H1 (cell line): ENCODE data around the gene TP53I3. TPM values are rescaled to one million over a fixed set of nuclear protein-coding genes. Genes with fewer than 3 reads are reported as not detected.

Experiments used
- CTCF ChIA-PET: fragments of 300-600 bp; sonication (Branson Sonifier 250); formaldehyde crosslinking; loops from one replicate; lab custom pipeline; 2021; ENCODE audit not compliant: partially characterized antibody; lab: Charles Lee
- POLR2A ChIA-PET: fragments of 300-600 bp; sonication (Branson Sonifier 250); formaldehyde crosslinking; loops from one replicate; lab custom pipeline; 2021; ENCODE audit warnings: inconsistent platforms; ENCODE audit not compliant: partially characterized antibody; lab: Charles Lee
- DNase-seq, 2 experiments: peaks; one replicate each; pipeline versions ENCODE4 v3.0.0 to v3.0.0-alpha.2; 2010 to 2022; ENCODE audit warnings: low spot score in 2 of 2, low read depth in 1 of 2, mixed read lengths in 1 of 2
- FAIRE-seq: peaks from 2 replicates; lab custom pipeline; 2011; peaks lifted over from hg19 to GRCh38; lab: Jason Lieb, UNC
- H2AFZ ChIP-seq: 2 replicates; pipeline ENCODE4 v1.8.1; 2012; ENCODE audit warnings: low read length, inconsistent platforms
- H2AK5ac ChIP-seq: 2 replicates; pipeline ENCODE4 v1.6.1; 2013; ENCODE audit warnings: low read depth, low read length
- H2BK120ac ChIP-seq: replicated peaks from 2 replicates; pipeline ENCODE3; 2013; ENCODE audit warnings: low read depth, low read length, inconsistent platforms
- H2BK12ac ChIP-seq: 2 replicates; pipeline ENCODE4 v1.6.1; 2013; ENCODE audit warnings: low read depth, low read length
- H2BK15ac ChIP-seq: 2 replicates; pipeline ENCODE4 v1.6.1; 2013; ENCODE audit warnings: low read length
- H2BK20ac ChIP-seq: 2 replicates; pipeline ENCODE4 v1.6.1; 2013; ENCODE audit warnings: low read length
- H2BK5ac ChIP-seq: 2 replicates; pipeline ENCODE4 v1.6.1; 2013; ENCODE audit warnings: low read depth, low read length
- H3K14ac ChIP-seq: 2 replicates; pipeline ENCODE4 v1.6.1; 2013; ENCODE audit warnings: inconsistent platforms; ENCODE audit not compliant: insufficient read length
- H3K18ac ChIP-seq: 2 replicates; pipeline ENCODE4 v1.6.1; 2013; ENCODE audit warnings: low read length; ENCODE audit errors: extremely low read depth
- H3K23ac ChIP-seq: 2 replicates; pipeline ENCODE4 v1.6.1; 2013; ENCODE audit warnings: inconsistent platforms; ENCODE audit not compliant: insufficient read length
- H3K23me2 ChIP-seq: 2 replicates; pipeline ENCODE4 v1.6.1; 2013; ENCODE audit warnings: low read depth, low read length
- H3K27ac ChIP-seq: 2 replicates; pipeline ENCODE4 v1.6.1; 2011; ENCODE audit warnings: low read depth, low read length, inconsistent platforms
- H3K27me3 ChIP-seq, 4 experiments: replicated peaks in 1 of 4; 1 replicate in 1 of 4; 2 replicates in 3 of 4; pipeline versions ENCODE4 v1.6.1 to v1.8.1; 2011 to 2013; ENCODE audit warnings: low read length in 3 of 4, mild to moderate bottlenecking in 3 of 4, inconsistent platforms in 2 of 4, mixed read lengths in 2 of 4, moderate library complexity in 1 of 4; ENCODE audit not compliant: control insufficient read depth in 3 of 4, insufficient read depth in 3 of 4; ENCODE audit errors: extremely low read depth in 1 of 4
- H3K36me3 ChIP-seq, 4 experiments: 2 replicates each; pipeline versions ENCODE4 v1.6.1 to v1.8.1; 2011 to 2013; ENCODE audit warnings: mild to moderate bottlenecking in 4 of 4, low read length in 3 of 4, moderate library complexity in 2 of 4, control low read depth in 1 of 4, inconsistent platforms in 1 of 4; ENCODE audit not compliant: insufficient read depth in 4 of 4, control insufficient read depth in 2 of 4
- H3K4ac ChIP-seq: replicated peaks from 2 replicates; pipeline ENCODE3; 2013; ENCODE audit warnings: low read length, low read depth, mixed read lengths, inconsistent platforms; ENCODE audit not compliant: insufficient read length
- H3K4me1 ChIP-seq, 4 experiments: replicated peaks in 1 of 4; 1 replicate in 1 of 4; 2 replicates in 3 of 4; pipeline versions ENCODE4 v1.6.1 to v1.8.1; 2011 to 2013; ENCODE audit warnings: low read length in 3 of 4, inconsistent platforms in 2 of 4, mixed read lengths in 1 of 4; ENCODE audit not compliant: insufficient read depth in 4 of 4, control insufficient read depth in 3 of 4
- H3K4me2 ChIP-seq, 2 experiments: 2 replicates each; pipeline versions ENCODE4 v1.6.1 to v1.8.1; 2011 to 2013; ENCODE audit warnings: low read depth in 2 of 2, low read length in 2 of 2, control low read depth in 1 of 2, inconsistent platforms in 1 of 2, mild to moderate bottlenecking in 1 of 2; ENCODE audit not compliant: insufficient read depth in 1 of 2
- H3K4me3 ChIP-seq, 4 experiments: fragments of 200-600, 300-600 bp in 1 of 4; sonication (generic), shearing (Covaris generic), sonication (Bioruptor Twin) in 1 of 4; 2 replicates each; pipeline versions ENCODE4 v1.5.1 to v1.8.1; 2011 to 2016; ENCODE audit warnings: low read length in 4 of 4, low read depth in 3 of 4, control low read depth in 2 of 4, inconsistent platforms in 2 of 4, mild to moderate bottlenecking in 2 of 4, mixed read lengths in 1 of 4, moderate library complexity in 1 of 4; ENCODE audit not compliant: insufficient read depth in 2 of 4; ENCODE audit errors: extremely low read depth in 1 of 4
- H3K56ac ChIP-seq: replicated peaks from 2 replicates; pipeline ENCODE3; 2013; ENCODE audit warnings: low read depth, mild to moderate bottlenecking, mixed read lengths, low read length, inconsistent platforms; ENCODE audit not compliant: insufficient read length
- H3K79me1 ChIP-seq: 2 replicates; pipeline ENCODE4 v1.6.1; 2013; ENCODE audit warnings: low read depth, low read length, control low read depth
- H3K79me2 ChIP-seq, 2 experiments: 2 replicates each; pipeline versions ENCODE4 v1.6.1 to v1.8.1; 2012 to 2013; ENCODE audit warnings: low read length in 2 of 2, mild to moderate bottlenecking in 2 of 2, inconsistent platforms in 1 of 2; ENCODE audit not compliant: insufficient read depth in 2 of 2, control insufficient read depth in 1 of 2
- H3K9ac ChIP-seq, 4 experiments: replicated peaks in 1 of 4; 1 replicate in 1 of 4; 2 replicates in 3 of 4; pipeline versions ENCODE4 v1.6.1 to v1.8.1; 2011 to 2013; ENCODE audit warnings: low read depth in 3 of 4, low read length in 3 of 4, control low read depth in 2 of 4, mild to moderate bottlenecking in 2 of 4, moderate library complexity in 2 of 4, inconsistent platforms in 1 of 4; ENCODE audit errors: extremely low read depth in 1 of 4
- H3K9me3 ChIP-seq, 2 experiments: 2 replicates each; pipeline versions ENCODE4 v1.6.1 to v1.8.1; 2012 to 2013; ENCODE audit warnings: mild to moderate bottlenecking in 2 of 2, moderate library complexity in 2 of 2, control low read depth in 1 of 2, inconsistent platforms in 1 of 2, low read depth in 1 of 2, low read length in 1 of 2, mixed read lengths in 1 of 2; ENCODE audit not compliant: insufficient read depth in 2 of 2
- H4K20me1 ChIP-seq, 2 experiments: replicated peaks in 1 of 2; 2 replicates each; pipeline versions ENCODE3 to v1.8.1; 2011 to 2013; ENCODE audit warnings: inconsistent platforms in 2 of 2, low read length in 2 of 2, mild to moderate bottlenecking in 1 of 2; ENCODE audit not compliant: insufficient read depth in 2 of 2, control insufficient read depth in 1 of 2
- H4K5ac ChIP-seq: 2 replicates; pipeline ENCODE4 v1.6.1; 2013; ENCODE audit warnings: low read length, low read depth, mixed read lengths, inconsistent platforms; ENCODE audit not compliant: insufficient read length
- H4K8ac ChIP-seq: 2 replicates; pipeline ENCODE4 v1.8.0; 2013; ENCODE audit warnings: mild to moderate bottlenecking, moderate library complexity, low read length, inconsistent platforms; ENCODE audit not compliant: insufficient read depth; ENCODE audit errors: extremely low read depth
- H4K91ac ChIP-seq: replicated peaks from 2 replicates; pipeline ENCODE3; 2013; ENCODE audit warnings: low read length, mixed read lengths, inconsistent platforms; ENCODE audit not compliant: insufficient read length
- ASH2L ChIP-seq: fragments of 200-600, 300-600 bp; sonication (generic); IDR thresholded peaks from one replicate; pipeline ENCODE4 v1.7.1; 2017; ENCODE audit warnings: low read length
- BCL11A ChIP-seq, 2 experiments: IDR thresholded peaks; one replicate each; pipeline ENCODE4 v1.6.1; 2011; ENCODE audit warnings: low read depth in 2 of 2, low read length in 2 of 2, mild to moderate bottlenecking in 2 of 2
- POU5F1 ChIP-seq: IDR thresholded peaks from 2 replicates; pipeline ENCODE4 v1.6.1; 2011; ENCODE audit warnings: low read depth, mild to moderate bottlenecking, low read length, moderate library complexity
- WGBS, 2 experiments: shearing (Covaris generic) in 1 of 2; methylation state at CpG; one replicate each; pipeline versions ENCODE4 v1.1.6 to v1.1.7; 2013 to 2015; ENCODE audit warnings: low lambda C conversion rate in 2 of 2, mixed read lengths in 2 of 2, inconsistent platforms in 1 of 2, low coverage in 1 of 2, missing lambda C conversion rate in 1 of 2; ENCODE audit not compliant: insufficient replicate concordance in 2 of 2, insufficient coverage in 1 of 2, insufficient read length in 1 of 2; ENCODE audit errors: extremely low coverage in 1 of 2, missing lambda C conversion rate in 1 of 2; 5-methylcytosine and 5-hydroxymethylcytosine counted together
- polyA plus RNA-seq, 7 experiments: library from polyadenylated mRNA; depleted of rRNA in 3 of 7; stranded (reverse) in 5 of 7; unstranded in 2 of 7; fragments of >200 nt in 5 of 7; fragments of 200-250 nt in 2 of 7; gene quantifications; 1 replicate in 5 of 7; 2 replicates in 1 of 7; 4 replicates in 1 of 7; pipeline versions ENCODE4 v1.2.1 to v1.2.3, GENCODE V29; 2011 to 2013; ENCODE audit warnings: missing spikeins in 2 of 7, mixed read lengths in 2 of 7
- total RNA-seq: library from RNA; stranded (reverse); fragmentation: NEBNext Ultra II Directional; extraction: Animal tissue kit (Norgen Biotek cat#: 25700); gene quantifications from 2 replicates; pipeline ENCODE4 v1.2.1, GENCODE V29; 2021
- TF ChIP-seq, protein P1 (sequence below): IDR thresholded peaks from 2 replicates; pipeline ENCODE4 v1.6.1; 2011; ENCODE audit warnings: low read length, improper control_type of control experiment

TP53I3 gene
- total and polyA plus RNA-seq, 2 of the 8 experiments (the other 6 are each of a cell fraction or from before 2014, with no cell fraction given), result 29.4 to 34.5 TPM

DNA sequence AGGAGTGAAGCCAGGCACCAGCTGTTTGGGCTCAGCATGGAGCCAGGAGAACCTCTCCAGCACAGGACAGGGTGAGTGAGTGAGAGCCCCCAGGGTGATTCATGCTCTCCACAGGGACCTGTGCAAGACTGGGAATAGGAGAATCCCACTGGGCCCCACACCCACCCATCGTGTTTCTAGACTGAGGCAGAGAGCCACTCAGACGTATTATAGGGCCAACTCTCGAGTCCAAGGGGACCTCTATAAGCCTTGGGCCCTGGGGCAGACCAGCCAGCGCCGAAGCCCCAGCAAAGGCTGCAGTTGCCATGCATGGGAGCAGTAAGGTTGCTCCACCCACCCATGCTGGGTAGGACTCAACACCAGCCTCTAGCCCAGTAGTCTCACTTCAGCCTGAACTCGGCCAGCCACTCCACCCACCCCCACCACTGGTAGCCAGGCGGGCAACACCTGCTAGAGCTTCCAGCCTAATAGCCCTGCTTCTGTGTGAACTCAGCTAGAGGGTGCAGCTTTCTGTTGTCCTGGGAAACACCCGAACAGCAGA, 19.5 kb upstream of the TP53I3 start:
- H3K9me3 ChIP-seq, result no peaks in the 10 kb centered on the region; a peak in 1 of 4 replicates
- H3K79me1 ChIP-seq, result no peaks in the 10 kb centered on the region
- no peak overlapping the region for H3K14ac ChIP-seq
- TF ChIP-seq ASH2L (no peak), POU5F1 (no peak), BCL11A (IDR thresholded peaks at IDR 0.05; ENCODE audit: low read depth in 2 of 2, low read length in 2 of 2) (no peak)
- TF ChIP-seq, protein P1, sequence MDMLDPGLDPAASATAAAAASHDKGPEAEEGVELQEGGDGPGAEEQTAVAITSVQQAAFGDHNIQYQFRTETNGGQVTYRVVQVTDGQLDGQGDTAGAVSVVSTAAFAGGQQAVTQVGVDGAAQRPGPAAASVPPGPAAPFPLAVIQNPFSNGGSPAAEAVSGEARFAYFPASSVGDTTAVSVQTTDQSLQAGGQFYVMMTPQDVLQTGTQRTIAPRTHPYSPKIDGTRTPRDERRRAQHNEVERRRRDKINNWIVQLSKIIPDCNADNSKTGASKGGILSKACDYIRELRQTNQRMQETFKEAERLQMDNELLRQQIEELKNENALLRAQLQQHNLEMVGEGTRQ, result no peak
- H2BK5ac ChIP-seq, result no peak overlapping the region
- H2BK15ac ChIP-seq, result no peak overlapping the region
- H3K27ac ChIP-seq, result no peak overlapping the region
- no peak overlapping the region for H2AFZ ChIP-seq
- FAIRE-seq (no peak), DNase-seq (no peak)
- no peak overlapping the region for H3K4me3 ChIP-seq
- no peak overlapping the region for H3K18ac ChIP-seq
- no peaks in the 10 kb centered on the region for H3K36me3 ChIP-seq
- no peak overlapping the region for H3K23ac ChIP-seq
- no peaks in the 10 kb centered on the region for H3K23me2 ChIP-seq
- no peak overlapping the region for H3K56ac ChIP-seq
- H4K91ac ChIP-seq, result no peak overlapping the region
- no peak overlapping the region for H2AK5ac ChIP-seq
- no peak overlapping the region for H2BK12ac ChIP-seq
- no peak overlapping the region for H2BK20ac ChIP-seq
- POLR2A ChIA-PET, result interaction anchor here (1.4 to 1.7 kb wide), 2 partner anchors 18 to 20 kb away, joined by 3 to 8 read pairs; partner anchors contain the start of gene TP53I3
- H4K20me1 ChIP-seq, result no peaks in the 10 kb centered on the region
- H3K4me2 ChIP-seq, result no peak overlapping the region
- no peak overlapping the region for H2BK120ac ChIP-seq
- H4K8ac ChIP-seq, result no peak overlapping the region
- CTCF ChIA-PET, result interaction anchor here (0.6 to 1.7 kb wide), 2 partner anchors 17 to 156 kb away, joined by 3 to 4 read pairs; no protein-coding TSS in a partner anchor
- H3K4me1 ChIP-seq, result no peaks in the 10 kb centered on the region
- H3K79me2 ChIP-seq, result no peaks in the 10 kb centered on the region
- H3K27me3 ChIP-seq, result no peaks in the 10 kb centered on the region
- no peak overlapping the region for H4K5ac ChIP-seq
- H3K4ac ChIP-seq, result no peak overlapping the region
- H3K9ac ChIP-seq, result no peak overlapping the region
- WGBS, 2 experiments, result 92% methylated on average over 8 of the region's 8 CpGs; no CpG with 5 or more reads in 1 of the 2 experiments
